ENCODE data around the gene COL27A1.

Gene COL27A1

DNA sequence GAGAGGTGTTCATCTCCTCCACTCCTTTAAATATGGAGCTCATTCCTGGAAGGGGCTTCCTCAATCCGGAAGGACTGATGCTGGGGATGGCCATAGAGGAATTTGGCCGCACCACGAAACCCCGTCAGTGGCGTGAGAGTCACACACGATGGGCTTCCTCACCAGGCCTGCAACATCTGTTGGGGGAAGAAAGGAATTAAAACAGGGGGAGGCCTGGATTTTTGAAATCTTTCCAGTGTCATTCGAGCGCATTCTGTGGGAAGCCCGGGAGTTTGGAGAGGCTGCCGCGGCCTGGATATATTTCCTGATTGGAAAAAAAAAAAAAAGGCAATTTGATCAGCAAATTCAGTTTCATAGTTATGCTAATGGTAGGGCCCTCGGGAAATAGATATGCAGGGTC, 91.2 kb downstream of the COL27A1 start:
- DNase-seq (ENCODE audit: low read depth in 2 of 2), result no peak

- no peak for DNase-seq (ENCODE audit: low read depth in 2 of 2)
Observed at GRCh38 chr9:114247077-114247476, 91.7 kb downstream of the COL27A1 start.

- no peak for DNase-seq (ENCODE audit: low read depth in 2 of 2)
Observed at GRCh38 chr9:114247491-114247890, 92.2 kb downstream of the COL27A1 start.

- no peak for DNase-seq (ENCODE audit: low read depth in 2 of 2)
Observed at GRCh38 chr9:114248299-114248707, 93.0 kb downstream of the COL27A1 start.

- DNase-seq (ENCODE audit: low read depth in 2 of 2), result no peak
Observed at GRCh38 chr9:114249424-114250234, 94.3 kb downstream of the COL27A1 start.

GRCh38 chr9:114250235-114250568, 94.9 kb downstream of the COL27A1 start:
- DNase-seq (ENCODE audit: low read depth in 2 of 2), result no peak

- DNase-seq (ENCODE audit: low read depth in 2 of 2), result no peak
Observed at GRCh38 chr9:114250648-114251047, 95.3 kb downstream of the COL27A1 start.

- no peak for DNase-seq (ENCODE audit: low read depth in 2 of 2)
Observed at GRCh38 chr9:114252394-114252793, 97.1 kb downstream of the COL27A1 start.

DNA sequence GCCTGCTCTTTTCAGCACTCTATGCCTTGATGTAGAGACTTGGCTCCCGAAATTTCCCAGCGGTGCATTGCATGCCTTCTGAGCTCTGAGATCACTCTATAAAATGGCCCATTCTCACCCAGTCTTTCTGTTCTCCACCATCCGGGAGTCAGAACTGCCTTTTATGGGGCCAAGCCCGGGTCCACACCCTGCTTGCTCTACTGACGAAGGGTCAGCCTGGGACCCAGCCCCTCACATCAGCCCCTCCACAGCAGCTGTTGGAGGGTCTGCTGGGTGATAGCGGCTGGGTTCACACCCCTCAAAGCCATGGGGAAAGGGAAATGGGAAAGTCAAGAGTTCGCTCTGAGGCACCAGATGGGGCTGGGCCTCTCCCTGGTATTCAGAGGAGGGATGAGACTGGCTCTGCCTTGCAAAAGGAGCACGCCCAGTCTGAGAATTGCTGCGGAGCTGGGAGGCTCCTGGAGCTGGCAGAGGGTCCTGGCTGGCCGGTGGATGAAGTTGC, 101.5 kb downstream of the COL27A1 start:
- no peak for DNase-seq (ENCODE audit: low read depth in 2 of 2)

DNA sequence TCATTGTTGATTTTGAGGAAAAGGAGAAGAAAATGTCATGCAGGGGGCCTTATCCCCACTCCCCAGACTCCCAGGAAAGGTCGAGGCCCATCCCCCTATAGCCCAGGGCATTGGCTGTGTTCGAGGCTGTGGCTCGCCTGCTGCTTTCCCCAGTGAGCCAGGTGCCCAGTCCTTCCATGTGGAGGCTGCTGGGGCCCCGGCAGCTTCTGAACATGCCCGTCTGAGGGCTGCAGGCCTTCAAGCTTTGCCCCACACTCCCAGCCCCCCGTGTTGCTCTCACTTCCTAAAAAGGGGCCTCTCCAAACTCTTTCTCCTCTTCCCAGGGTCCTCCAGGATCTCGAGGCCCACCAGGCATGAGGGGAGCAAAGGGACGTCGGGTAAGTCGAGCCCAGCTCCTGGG, 102.9 kb downstream of the COL27A1 start:
- DNase-seq (ENCODE audit: low read depth in 2 of 2), result no peak

DNA sequence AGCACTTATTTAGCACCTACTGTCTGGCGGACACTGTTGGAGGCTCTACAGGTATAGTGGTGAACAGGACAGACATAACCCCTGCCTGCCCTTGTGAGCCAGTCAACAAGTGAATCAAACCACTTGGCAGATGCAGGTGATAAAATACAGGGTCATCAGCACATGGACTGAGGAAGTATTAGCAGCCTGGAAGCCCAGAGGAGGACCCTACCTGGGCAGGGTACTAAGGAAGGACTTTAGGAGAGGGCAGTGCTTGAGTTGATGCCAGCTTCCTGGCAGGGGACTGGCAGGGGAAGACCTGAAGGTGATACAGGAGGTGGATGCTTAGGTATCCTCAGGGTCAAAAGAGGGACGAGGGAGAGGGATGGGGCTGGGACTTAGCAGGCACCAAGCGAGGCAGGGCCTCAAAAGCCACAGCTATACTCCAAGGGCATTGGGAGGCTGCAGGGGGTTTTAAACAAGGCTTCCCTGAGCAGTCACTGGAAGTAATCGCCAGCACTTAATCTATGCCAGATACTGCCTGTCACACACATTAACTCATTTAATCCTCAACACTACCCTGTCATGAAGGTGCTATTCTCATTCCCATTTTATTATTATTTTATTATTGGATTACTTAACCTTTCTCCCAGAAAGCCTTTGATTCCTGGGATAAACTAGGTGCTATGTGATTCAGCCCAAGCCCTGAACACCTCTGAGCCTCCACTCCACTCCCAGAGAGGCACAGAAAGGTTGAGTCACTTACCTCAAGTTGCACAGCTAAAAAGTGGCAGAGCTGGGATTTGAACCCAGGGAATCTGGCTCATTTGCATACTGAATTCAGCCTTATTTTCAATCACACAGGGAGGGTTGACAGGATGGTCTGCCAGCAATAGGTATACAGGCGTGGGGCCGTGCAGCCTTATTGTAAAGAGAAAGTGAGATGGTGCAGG, 103.8 kb downstream of the COL27A1 start:
- DNase-seq (ENCODE audit: low read depth in 2 of 2), result no peak

GRCh38 chr9:114259798-114260523, 104.6 kb downstream of the COL27A1 start:
- no peak for DNase-seq (ENCODE audit: low read depth in 2 of 2)

GRCh38 chr9:114261026-114261425, 105.7 kb downstream of the COL27A1 start:
- no peak for DNase-seq (ENCODE audit: low read depth in 2 of 2)

DNA sequence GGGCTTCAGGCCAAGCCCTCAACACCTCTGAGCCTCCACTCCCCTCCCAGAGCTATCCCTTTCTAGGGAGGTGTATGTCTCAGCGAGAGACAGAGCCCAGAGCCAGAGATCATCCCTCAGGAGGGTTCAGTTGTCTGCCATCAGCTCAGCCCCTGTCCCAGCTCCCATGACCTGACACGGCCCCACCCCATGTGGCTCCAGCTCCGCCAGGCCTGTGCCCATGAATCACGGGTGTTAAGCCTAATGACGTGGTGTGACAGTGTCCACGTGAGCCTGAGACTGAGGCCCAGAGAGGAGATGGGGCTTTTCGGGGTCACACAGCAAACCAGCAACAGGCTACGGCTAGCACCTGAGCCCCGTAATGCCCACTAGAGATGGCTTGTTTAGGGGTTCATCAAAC, 106.7 kb downstream of the COL27A1 start:
- no peak for DNase-seq (ENCODE audit: low read depth in 2 of 2)

DNA sequence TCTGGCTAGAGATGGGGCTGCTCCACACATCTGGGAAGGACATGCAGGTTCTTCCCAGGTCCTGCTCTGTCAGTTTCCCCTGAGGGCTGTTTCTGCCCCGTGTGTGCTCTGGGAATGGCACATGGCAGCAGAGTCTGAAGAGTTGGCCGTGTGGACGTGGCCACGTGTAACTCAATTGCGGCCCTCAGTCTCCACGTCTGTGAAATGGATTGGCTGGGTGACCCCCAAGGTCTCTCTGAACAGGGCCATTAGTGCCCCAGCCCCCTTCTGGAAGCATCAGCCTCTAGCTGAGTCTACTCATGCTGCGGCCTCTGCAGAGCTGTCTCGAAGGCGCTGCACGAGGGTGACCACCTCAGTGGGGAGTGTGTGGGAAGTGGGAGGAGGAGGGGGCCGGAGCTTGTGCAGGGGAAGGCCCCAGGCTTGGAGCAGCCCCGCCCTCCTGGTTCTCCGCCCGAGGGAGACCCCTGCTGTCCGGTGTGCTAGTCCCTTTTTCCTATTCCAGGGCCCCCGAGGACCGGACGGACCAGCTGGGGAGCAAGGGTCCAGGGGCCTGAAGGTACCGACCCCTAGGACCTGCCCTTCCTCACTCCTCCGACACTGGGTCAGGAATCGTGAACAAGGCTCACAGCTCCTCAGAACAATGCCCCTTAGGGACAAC, 108.6 kb downstream of the COL27A1 start:
- no peak for DNase-seq (ENCODE audit: low read depth in 2 of 2)

- no peak for DNase-seq (ENCODE audit: low read depth in 2 of 2)
Observed at GRCh38 chr9:114264806-114265550, 109.6 kb downstream of the COL27A1 start.

GRCh38 chr9:114266969-114267368, 111.6 kb downstream of the COL27A1 start:
- no peak for DNase-seq (ENCODE audit: low read depth in 2 of 2)

DNA sequence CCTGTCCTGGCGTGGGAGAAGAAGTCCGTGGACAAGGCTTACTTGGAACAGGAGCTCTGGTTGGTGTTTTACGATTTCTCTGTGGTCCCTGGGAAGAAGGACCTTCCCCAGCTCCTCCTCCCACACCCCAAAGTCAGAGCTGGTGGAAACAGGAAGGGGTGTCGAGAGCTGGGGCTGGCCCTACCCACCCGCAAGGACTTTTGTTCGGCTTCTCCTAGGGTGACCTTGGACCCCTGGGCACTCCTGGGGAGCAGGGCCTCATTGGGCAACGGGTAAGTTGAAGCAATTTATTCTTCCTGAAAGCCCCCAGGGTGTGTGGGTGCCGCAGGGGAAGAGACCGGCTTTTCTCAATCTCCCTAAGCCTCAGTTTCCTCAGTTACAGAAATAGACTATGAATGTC, 113.7 kb downstream of the COL27A1 start:
- no peak for DNase-seq (ENCODE audit: low read depth in 2 of 2)

GRCh38 chr9:114270120-114270975, 115.0 kb downstream of the COL27A1 start:
- DNase-seq (ENCODE audit: low read depth in 2 of 2), result no peak
